A549 (cell line): ENCODE measurements around the gene H19. TPM values are rescaled to one million over a fixed set of nuclear protein-coding genes. Genes with fewer than 3 reads are reported as not detected.

Experiments used
- ATAC-seq, 2 experiments: fragments of 200-7000 bp in 1 of 2; fragments of >200 bp in 1 of 2; cut with Nextera tagmentation in 1 of 2; cut with Tn5 transposase in 1 of 2; 3 replicates each; pipeline versions ENCODE4 v1.8.0 to v1.9.1; 2018 to 2020; ENCODE audit warnings: mild to moderate bottlenecking in 1 of 2, moderate library complexity in 1 of 2
- CTCF ChIA-PET: fragments of 300-600 bp; sonication (Branson Sonifier 250); formaldehyde crosslinking; extraction: SDS; loops from one replicate; lab custom pipeline; 2021; ENCODE audit warnings: antibody characterized with exemption, inconsistent platforms; lab: Yijun Ruan, JAX
- POLR2A ChIA-PET: fragments of 350-600 bp; formaldehyde crosslinking; extraction: SDS; loops from one replicate; lab custom pipeline; 2021; ENCODE audit warnings: antibody characterized with exemption, inconsistent platforms; lab: Yijun Ruan, JAX
- DNase-seq, 2 experiments: peaks; one replicate each; pipeline versions ENCODE4 v3.0.0 to v3.0.0-alpha.2; 2011 to 2016; ENCODE audit warnings: low read depth in 1 of 2, low spot score in 1 of 2
- FAIRE-seq: peaks from 2 replicates; lab custom pipeline; 2011; peaks lifted over from hg19 to GRCh38; lab: Jason Lieb, UNC
- H3K27ac ChIP-seq, 2 experiments: fragments of >200 bp; sonication (Bioruptor Twin); formaldehyde crosslinking; 3 replicates each; pipeline ENCODE4 v1.5.1; 2016 to 2017
- H3K4me1 ChIP-seq: fragments of >200 bp; sonication (Bioruptor Twin); formaldehyde crosslinking; 3 replicates; pipeline ENCODE4 v1.6.1; 2016
- H3K4me2 ChIP-seq: fragments of >200 bp; sonication (Bioruptor Twin); formaldehyde crosslinking; 3 replicates; pipeline ENCODE4 v1.6.1; 2016
- H3K4me3 ChIP-seq: fragments of >200 bp; sonication (Bioruptor Twin); formaldehyde crosslinking; 3 replicates; pipeline ENCODE4 v1.5.1; 2016
- H3K9me3 ChIP-seq: fragments of >200 bp; sonication (Bioruptor Twin); formaldehyde crosslinking; 3 replicates; pipeline ENCODE4 v1.6.1; 2016
- CHD2 ChIP-seq: fragments of 150-350 bp; IDR thresholded peaks from 2 replicates; pipeline ENCODE4 v1.6.1; 2014; ENCODE audit warnings: low read length; ENCODE audit not compliant: partially characterized antibody
- CTCF ChIP-seq: fragments of >200 bp; sonication (Bioruptor Twin); formaldehyde crosslinking; IDR thresholded peaks from 3 replicates; pipeline ENCODE4 v1.5.1; 2016
- HMGXB4 ChIP-seq: fragments of 250-450 bp; sonication (Bioruptor Pico); IDR thresholded peaks from 2 replicates; pipeline ENCODE4 v1.5.0; 2021; ENCODE audit warnings: mild to moderate bottlenecking, moderate library complexity, borderline replicate concordance
- HOXA7 ChIP-seq: fragments of 250-450 bp; sonication (Bioruptor Pico); IDR thresholded peaks from 2 replicates; pipeline ENCODE4 v1.5.0; 2020; ENCODE audit warnings: mild to moderate bottlenecking, moderate library complexity
- JUN ChIP-seq, 2 experiments: fragments of >200 bp; sonication (Bioruptor Twin); formaldehyde crosslinking; IDR thresholded peaks; 2 replicates in 1 of 2; 3 replicates in 1 of 2; pipeline ENCODE4 v1.6.1; 2016 to 2017
- KDM1A ChIP-seq: fragments of 200-600 bp; sonication (generic); IDR thresholded peaks from 2 replicates; pipeline ENCODE4 v1.6.1; 2016; ENCODE audit warnings: low read depth, mild to moderate bottlenecking
- KDM5A ChIP-seq: fragments of 200-600 bp; sonication (generic); IDR thresholded peaks from 2 replicates; pipeline ENCODE4 v1.6.1; 2016; ENCODE audit warnings: antibody characterized with exemption, mild to moderate bottlenecking
- MAFK ChIP-seq: fragments of 450-650 bp; IDR thresholded peaks from 2 replicates; pipeline ENCODE4 v1.6.1; 2014; ENCODE audit not compliant: partially characterized antibody
- MAX ChIP-seq: IDR thresholded peaks from 2 replicates; pipeline ENCODE4 v1.6.1; 2012
- MAZ ChIP-seq: fragments of 150-350 bp; IDR thresholded peaks from 2 replicates; pipeline ENCODE4 v1.6.1; 2014; ENCODE audit warnings: antibody characterized with exemption, low read depth, low read length, borderline replicate concordance
- MYC ChIP-seq: IDR thresholded peaks from 2 replicates; pipeline ENCODE4 v1.6.1; 2012; ENCODE audit warnings: mild to moderate bottlenecking, inconsistent platforms, low read length, improper control_type of control experiment, borderline replicate concordance
- NFE2L2 ChIP-seq: fragments of 150-350 bp; conservative IDR thresholded peaks from 2 replicates; pipeline ENCODE4 v1.6.1; 2014; ENCODE audit warnings: low read length
- NPAS2 ChIP-seq: fragments of 250-450 bp; sonication (Bioruptor Pico); IDR thresholded peaks from 2 replicates; pipeline ENCODE4 v1.8.0; 2022; ENCODE audit warnings: mild to moderate bottlenecking, moderate library complexity, borderline replicate concordance
- PHF8 ChIP-seq: fragments of 200-600 bp; sonication (generic); IDR thresholded peaks from 2 replicates; pipeline ENCODE4 v1.6.1; 2016; ENCODE audit warnings: low read depth, mild to moderate bottlenecking, antibody characterized with exemption, moderate library complexity, borderline replicate concordance
- POLR2A ChIP-seq: IDR thresholded peaks from 2 replicates; pipeline ENCODE4 v1.6.1; 2012; ENCODE audit warnings: mild to moderate bottlenecking, low read length
- RAD21 ChIP-seq, 2 experiments: fragments of >200 bp in 1 of 2; sonication (Bioruptor Twin) in 1 of 2; formaldehyde crosslinking in 1 of 2; IDR thresholded peaks in 1 of 2; conservative IDR thresholded peaks in 1 of 2; 2 replicates in 1 of 2; 3 replicates in 1 of 2; pipeline ENCODE4 v1.6.1; 2012 to 2018; ENCODE audit warnings: inconsistent platforms in 1 of 2
- RFX5 ChIP-seq: fragments of 450-650 bp; IDR thresholded peaks from 2 replicates; pipeline ENCODE4 v1.7.1; 2014; ENCODE audit warnings: antibody characterized with exemption, mild to moderate bottlenecking, moderate library complexity
- SMC3 ChIP-seq: fragments of >200 bp; sonication (Bioruptor Twin); formaldehyde crosslinking; IDR thresholded peaks from 3 replicates; pipeline ENCODE4 v1.6.1; 2018; ENCODE audit warnings: inconsistent platforms
- SREBF2 ChIP-seq: fragments of 450-650 bp; IDR thresholded peaks from 2 replicates; pipeline ENCODE4 v1.6.1; 2014; ENCODE audit warnings: mild to moderate bottlenecking, moderate library complexity
- TP53 ChIP-seq: fragments of 250-450 bp; sonication (Bioruptor Pico); IDR thresholded peaks from 2 replicates; pipeline ENCODE4 v1.5.0; 2021; ENCODE audit warnings: mild to moderate bottlenecking, moderate library complexity
- ZFP36 ChIP-seq: fragments of 450-650 bp; IDR thresholded peaks from 2 replicates; pipeline ENCODE4 v1.6.1; 2014; ENCODE audit warnings: borderline replicate concordance; ENCODE audit not compliant: partially characterized antibody
- ZSCAN20 ChIP-seq: fragments of 250-450 bp; sonication (Bioruptor Pico); IDR thresholded peaks from 2 replicates; pipeline ENCODE4 v1.8.0; 2022; ENCODE audit warnings: mild to moderate bottlenecking, moderate library complexity
- WGBS: methylation state at CpG from one replicate; pipeline ENCODE4 v1.1.6; 2017; ENCODE audit errors: missing lambda C conversion rate; 5-methylcytosine and 5-hydroxymethylcytosine counted together
- polyA plus RNA-seq, 4 experiments: library from polyadenylated mRNA; depleted of rRNA in 3 of 4; stranded (reverse); fragments of >200 nt; fragmentation: RNase III in 1 of 4; extraction: RNeasy Plus Mini Kit Qiagen cat#74134 plus additional on column Dnase treatment in 1 of 4; gene quantifications; 2 replicates in 3 of 4; 3 replicates in 1 of 4; pipeline ENCODE4 v1.2.3, GENCODE V29; 2011 to 2017
- TF ChIP-seq, protein P1 (sequence below): fragments of 150-350 bp; IDR thresholded peaks from 2 replicates; pipeline ENCODE4 v1.6.1; 2014; ENCODE audit warnings: low read depth, mild to moderate bottlenecking, low read length
- TF ChIP-seq, protein P2 (sequence below): IDR thresholded peaks from 2 replicates; pipeline ENCODE4 v1.6.1; 2012

The H19 gene
- polyA plus RNA-seq, 2 of the 4 experiments (the other 2 are of a cell fraction): 16.6 to 37.1 TPM

DNA sequence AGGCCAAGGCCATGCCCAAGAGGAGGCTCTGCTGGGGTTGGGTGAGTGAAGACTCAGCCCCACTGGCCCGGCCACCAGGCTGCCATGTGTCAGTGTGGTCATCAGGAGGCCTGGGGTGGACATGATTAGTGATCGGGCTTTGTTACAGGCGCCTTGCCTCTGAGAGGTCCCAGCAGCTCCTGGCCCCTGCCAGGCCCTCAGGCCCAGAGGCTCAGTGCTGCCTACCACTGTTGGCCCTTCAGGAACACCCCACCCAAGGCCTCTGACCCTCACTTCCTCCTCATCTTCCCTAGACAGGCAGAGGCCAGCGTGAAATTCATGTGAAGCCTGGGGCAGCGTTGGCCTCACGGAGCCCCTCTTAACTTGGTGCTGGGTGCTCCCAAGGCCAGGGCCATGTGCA is 48.3 kb downstream of the H19 start:
- Histone ChIP-seq H3K4me2 (no peak overlapping the region), H3K9me3 (no peaks in the 10 kb centered on the region), H3K4me3 (no peak overlapping the region), H3K27ac (no peak overlapping the region), H3K4me1 (no peaks in the 10 kb centered on the region)
- POLR2A ChIA-PET: interaction anchor here (1.0 to 1.6 kb wide), 2 partner anchors 37 to 202 kb away, joined by 4 to 5 read pairs; no protein-coding TSS in a partner anchor
- DNase-seq (no peak), FAIRE-seq (no peak), ATAC-seq (no peak)
- TF ChIP-seq ZSCAN20 (no peak), TP53 (CRISPR knock-in tag) (no peak), NFE2L2 (no peak), SMC3 (no peak), POLR2A (no peak), RFX5 (no peak), CTCF (no peak), KDM1A (no peak), MYC (no peak), KDM5A (no peak), RAD21 (conservative IDR thresholded peaks at IDR 0.05 in 1 of 2, IDR thresholded peaks at IDR 0.05 in 1 of 2) (no peak), MAFK (no peak)
- TF ChIP-seq, protein P1, sequence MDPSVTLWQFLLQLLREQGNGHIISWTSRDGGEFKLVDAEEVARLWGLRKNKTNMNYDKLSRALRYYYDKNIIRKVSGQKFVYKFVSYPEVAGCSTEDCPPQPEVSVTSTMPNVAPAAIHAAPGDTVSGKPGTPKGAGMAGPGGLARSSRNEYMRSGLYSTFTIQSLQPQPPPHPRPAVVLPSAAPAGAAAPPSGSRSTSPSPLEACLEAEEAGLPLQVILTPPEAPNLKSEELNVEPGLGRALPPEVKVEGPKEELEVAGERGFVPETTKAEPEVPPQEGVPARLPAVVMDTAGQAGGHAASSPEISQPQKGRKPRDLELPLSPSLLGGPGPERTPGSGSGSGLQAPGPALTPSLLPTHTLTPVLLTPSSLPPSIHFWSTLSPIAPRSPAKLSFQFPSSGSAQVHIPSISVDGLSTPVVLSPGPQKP: no peak
- CTCF ChIA-PET: interaction anchor here (0.9 to 28.2 kb wide), 22 partner anchors 11 to 301 kb away, joined by 3 to 554 read pairs (median 6); partner anchors contain the start of genes H19 and SYT8
- WGBS: 100% methylated on average over 2 of the region's 6 CpGs

- ChIA-PET CTCF (interaction anchor here (0.7 to 28.2 kb wide), 26 partner anchors 11 to 300 kb away, joined by 3 to 554 read pairs (median 6); partner anchors contain the start of genes H19 and SYT8), POLR2A (interaction anchor here (1.6 kb wide), 1 partner anchor 203 kb away, joined by 5 read pairs; no protein-coding TSS in a partner anchor)
- Histone ChIP-seq H3K4me3 (no peak overlapping the region), H3K4me2 (peak overlapping the region; percentile 47; the same call in 1 of the 3 replicates), H3K9me3 (no peaks in the 10 kb centered on the region), H3K27ac (no peak overlapping the region), H3K4me1 (no peaks in the 10 kb centered on the region)
- no peak for DNase-seq
- FAIRE-seq: no peak
- 70% methylated on average over 2 of the region's 11 CpGs for WGBS
- peak in 1 of 2 experiments; percentile 19; a peak in 2 of 6 replicates for ATAC-seq
- TF ChIP-seq CHD2: no peak
- TF ChIP-seq, protein P2, sequence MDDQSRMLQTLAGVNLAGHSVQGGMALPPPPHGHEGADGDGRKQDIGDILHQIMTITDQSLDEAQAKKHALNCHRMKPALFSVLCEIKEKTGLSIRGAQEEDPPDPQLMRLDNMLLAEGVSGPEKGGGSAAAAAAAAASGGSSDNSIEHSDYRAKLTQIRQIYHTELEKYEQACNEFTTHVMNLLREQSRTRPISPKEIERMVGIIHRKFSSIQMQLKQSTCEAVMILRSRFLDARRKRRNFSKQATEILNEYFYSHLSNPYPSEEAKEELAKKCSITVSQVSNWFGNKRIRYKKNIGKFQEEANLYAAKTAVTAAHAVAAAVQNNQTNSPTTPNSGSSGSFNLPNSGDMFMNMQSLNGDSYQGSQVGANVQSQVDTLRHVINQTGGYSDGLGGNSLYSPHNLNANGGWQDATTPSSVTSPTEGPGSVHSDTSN: no peak
Measured at GRCh38 chr11:1948389-1948788, 49.3 kb downstream of the H19 start.

DNA sequence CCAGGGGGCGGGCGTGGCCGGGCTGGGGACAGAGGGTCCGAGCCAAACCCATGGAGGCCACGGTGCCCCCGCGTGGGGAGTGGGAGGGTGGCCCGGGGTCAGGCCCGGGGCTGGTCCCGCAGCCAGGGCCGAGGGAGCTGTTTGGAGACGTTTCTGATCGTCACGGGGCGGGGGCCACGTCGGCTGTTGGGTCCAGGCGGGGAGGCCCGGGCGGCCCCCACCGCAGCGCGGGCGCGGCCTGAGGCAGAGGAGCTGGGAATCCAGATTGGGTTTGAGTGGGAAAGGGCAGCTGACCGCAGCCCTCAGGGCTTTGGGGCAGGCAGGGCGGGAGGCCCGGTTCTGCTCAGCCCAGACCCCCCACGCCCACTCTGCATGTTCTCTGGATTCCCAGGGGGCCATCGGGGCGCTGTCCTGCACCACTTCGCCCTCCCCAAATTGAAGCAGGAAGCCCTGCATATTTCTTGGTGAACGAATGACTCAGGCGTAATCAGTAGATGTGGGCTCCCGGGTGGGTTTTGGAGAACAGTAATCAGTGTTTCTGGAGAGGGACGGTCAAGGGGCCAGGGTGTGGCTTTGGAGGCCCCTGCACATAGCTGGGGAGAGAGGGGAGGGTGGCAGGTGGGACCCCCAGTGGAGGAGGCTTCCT is 49.9 kb downstream of the H19 start:
- FAIRE-seq (no peak), ATAC-seq (peak in 1 of 2 experiments; percentile 35; a peak in 3 of 6 replicates), DNase-seq (no peak)
- H3K4me2 ChIP-seq: no peak overlapping the region
- POLR2A ChIA-PET: interaction anchor here (0.9 kb wide), 1 partner anchor 204 kb away, joined by 3 read pairs; no protein-coding TSS in a partner anchor
- no CpG with 5 or more reads among the region's 36 CpGs for WGBS
- no peak overlapping the region for H3K4me3 ChIP-seq
- no peak overlapping the region for H3K27ac ChIP-seq
- no peaks in the 10 kb centered on the region for H3K9me3 ChIP-seq
- no peaks in the 10 kb centered on the region for H3K4me1 ChIP-seq
- CTCF ChIA-PET: interaction anchor here (0.7 to 28.2 kb wide), 29 partner anchors 10 to 256 kb away, joined by 3 to 554 read pairs (median 5); partner anchors contain the start of gene SYT8
- TF ChIP-seq NPAS2 (CRISPR knock-in tag) (no peak), HMGXB4 (CRISPR knock-in tag) (no peak), PHF8 (no peak), ZFP36 (no peak), ZSCAN20 (no peak), HOXA7 (CRISPR knock-in tag) (no peak), MAZ (no peak), MAX (no peak), CTCF (no peak), SREBF2 (no peak), JUN (IDR thresholded peaks at IDR 0.05) (no peak), POLR2A (no peak)
